ENCODE measurements around the gene PITPNC1. TPM values are rescaled to one million over a fixed set of nuclear protein-coding genes. Genes with fewer than 3 reads are reported as not detected.

The PITPNC1 gene
- total RNA-seq, 1 experiment from 2014 or later = 37.5 TPM

GRCh38 chr17:67488768-67489167 is 111.7 kb downstream of the PITPNC1 start:
- H2BK120ac ChIP-seq (ENCODE audit: low read depth, low read length, poor library complexity, severe bottlenecking) = no peak overlapping the region
- H3K79me1 ChIP-seq (ENCODE audit: insufficient read depth, low read depth, low read length, poor library complexity, severe bottlenecking) = no peaks in the 10 kb centered on the region
- H3K4me1 ChIP-seq (ENCODE audit: insufficient read depth, low read length) = peaks cover 8% of the 10 kb centered on the region; the same call in 1 of the 2 replicates
- H2AFZ ChIP-seq (ENCODE audit: low read length) = no peak overlapping the region
- Mint-ChIP-seq H3K27me3 (ENCODE audit: low read depth) (no peaks in the 10 kb centered on the region), H3K27ac (no peak overlapping the region; a peak in 1 of 7 replicates), H3K4me3 (no peak overlapping the region), H3K9me3 (no peaks in the 10 kb centered on the region), H3K36me3 (ENCODE audit: insufficient read depth in 1 of 3, low read depth in 3 of 3) (peaks cover 0 to 6% (median 1%) of the 10 kb centered on the region in 3 experiments; a peak in 2 of 7 replicates), H3K4me1 (peaks cover 44 to 47% of the 10 kb centered on the region in 2 experiments)
- no peak overlapping the region for H3K14ac ChIP-seq (ENCODE audit: insufficient read depth, low read length)
- no peaks in the 10 kb centered on the region for H4K20me1 ChIP-seq (ENCODE audit: control insufficient read depth, insufficient read depth, insufficient read length)
- H3T11ph ChIP-seq (ENCODE audit: low read length) = no peak overlapping the region
- no peak overlapping the region for H2BK15ac ChIP-seq (ENCODE audit: low read depth, low read length)
- no peaks in the 10 kb centered on the region for H3K9me3 ChIP-seq (ENCODE audit: control insufficient read depth, low read depth, low read length)
- H3K4ac ChIP-seq (ENCODE audit: low read depth, low read length) = no peak overlapping the region
- no peak overlapping the region for H4K91ac ChIP-seq (ENCODE audit: insufficient read length, low read depth, low read length)
- peaks cover 10% of the 10 kb centered on the region; the same call in 1 of the 2 replicates for H3K79me2 ChIP-seq (ENCODE audit: insufficient read depth, low read length)
- no peak overlapping the region for H2BK20ac ChIP-seq (ENCODE audit: low read depth, low read length, poor library complexity, severe bottlenecking)
- DNase-seq = peak; percentile 2
- WGBS (ENCODE audit: extremely low coverage, insufficient read length, low lambda C conversion rate) = no CpG with 5 or more reads among the region's 4 CpGs
- H3K23ac ChIP-seq (ENCODE audit: insufficient read length, low read depth, low read length) = no peak overlapping the region
- no peak overlapping the region for H2BK5ac ChIP-seq (ENCODE audit: insufficient read length, low read length)
- no peak overlapping the region for H4K8ac ChIP-seq (replicated peaks; ENCODE audit: insufficient read length, low read depth, low read length)
- H3K23me2 ChIP-seq (ENCODE audit: insufficient read length, low read depth, low read length, poor library complexity, severe bottlenecking) = no peaks in the 10 kb centered on the region
- no peak overlapping the region for H2AK5ac ChIP-seq (ENCODE audit: insufficient read length, low read length)
- no peak for TF ChIP-seq CTCF (conservative IDR thresholded peaks at IDR 0.05)
- no peak overlapping the region for H3K18ac ChIP-seq (ENCODE audit: insufficient read length, low read depth, low read length)
- no peak overlapping the region for H3K9ac ChIP-seq (ENCODE audit: extremely low read depth, insufficient read length, low read length)
- H3K27me3 ChIP-seq (ENCODE audit: insufficient read depth, low read length) = no peaks in the 10 kb centered on the region
- H2BK12ac ChIP-seq (ENCODE audit: insufficient read length, low read depth, low read length) = no peak overlapping the region
- H3K56ac ChIP-seq (ENCODE audit: insufficient read length, low read depth, low read length) = no peak overlapping the region
- no peak overlapping the region for H3K27ac ChIP-seq (ENCODE audit: insufficient read length, low read depth, low read length)
- H3K4me2 ChIP-seq (ENCODE audit: insufficient read depth, insufficient read length, low read length) = no peak overlapping the region
- no peak overlapping the region for H4K5ac ChIP-seq (ENCODE audit: insufficient read length, low read depth, low read length)

All from H9 (cell line).